Stomach (tissue), 9 donors: ENCODE results near the gene ROBO1. TPM values are rescaled to one million over a fixed set of nuclear protein-coding genes. Genes with fewer than 3 reads are reported as not detected.
A peak's percentile ranks its signal among the peaks of the same experiment; 100 is the strongest.

ENCODE experiments used
- DNase-seq, 2 donors: peaks; one replicate each; pipeline versions ENCODE4 v3.0.0 to v3.0.0-alpha.2; 2013 to 2019
- H3K27ac ChIP-seq, 5 donors: fragments of 200-600 bp in 4 of 5; sonication (generic) in 4 of 5; one replicate each; pipeline ENCODE4 v1.5.1; 2013 to 2019; ENCODE audit warnings: mild to moderate bottlenecking in 1 of 5, moderate library complexity in 1 of 5
- H3K27me3 ChIP-seq, 3 donors: fragments of 200-600 bp; sonication (generic); one replicate each; pipeline ENCODE4 v1.5.1; 2017 to 2019; ENCODE audit warnings: mixed run types in 1 of 3
- H3K36me3 ChIP-seq, 4 donors: fragments of 200-600 bp; sonication (generic); 1 replicate in 3 of 4; 2 replicates in 1 of 4; pipeline ENCODE4 v1.5.1; 2016 to 2019
- H3K4me1 ChIP-seq, 4 donors: fragments of 200-600 bp; sonication (generic); one replicate each; pipeline ENCODE4 v1.5.1; 2016 to 2019
- H3K4me3 ChIP-seq, 4 donors: fragments of 200-600 bp; sonication (generic) in 3 of 4; one replicate each; pipeline ENCODE4 v1.5.1; 2016 to 2019; ENCODE audit warnings: mild to moderate bottlenecking in 1 of 4
- H3K9me3 ChIP-seq, 4 donors: fragments of 200-600 bp; sonication (generic); one replicate each; pipeline ENCODE4 v1.5.1; 2016 to 2019
- CTCF ChIP-seq, 7 experiments: fragments of 450-650 bp in 4 of 7; fragments of 200-600 bp in 3 of 7; sonication (generic) in 3 of 7; IDR thresholded peaks; one replicate each; pipeline ENCODE4 v1.5.1; 2016 to 2019; ENCODE audit warnings: antibody characterized with exemption in 7 of 7, control low read depth in 2 of 7, mild to moderate bottlenecking in 1 of 7
- EP300 ChIP-seq: sonication (generic); formaldehyde crosslinking; IDR thresholded peaks from one replicate; pipeline ENCODE4 v1.6.1; 2017; ENCODE audit warnings: antibody characterized with exemption
- POLR2A ChIP-seq, 4 donors: fragments of 450-650 bp; IDR thresholded peaks; one replicate each; pipeline ENCODE4 v1.6.1; 2016; ENCODE audit warnings: antibody characterized with exemption in 4 of 4, control low read depth in 2 of 4, mild to moderate bottlenecking in 1 of 4, moderate library complexity in 1 of 4
- POLR2AphosphoS5 ChIP-seq, 3 donors: sonication (generic); formaldehyde crosslinking; IDR thresholded peaks; one replicate each; pipeline ENCODE4 v1.6.1; 2016; ENCODE audit warnings: antibody characterized with exemption in 3 of 3
- WGBS, 5 donors: extraction: QIAGEN DNeasy Blood & Tissue Kit in 3 of 5; methylation state at CpG; one replicate each; pipeline versions ENCODE4 v1.1.5 to v1.1.7; 2013 to 2018; 5-methylcytosine and 5-hydroxymethylcytosine counted together
- intact Hi-C: fragments of 100-400 bp; cut with DNase I; formaldehyde crosslinking; loops from one replicate; pipeline ENCODE4 v1.15.1; 2023; ENCODE audit warnings: low total_unique reads
- polyA plus RNA-seq, 3 donors: library from polyadenylated mRNA; stranded (reverse); fragments of 200-250 nt; gene quantifications; one replicate each; pipeline ENCODE4 v1.2.3, GENCODE V29; 2013
- total RNA-seq, 5 donors: library from RNA; depleted of rRNA; stranded (reverse); fragments of >200 nt; gene quantifications; one replicate each; pipeline versions ENCODE4 v1.1.0 to v1.2.3, GENCODE V29; 2014 to 2016
- donor health status: healthy with polysubstance abuse.
- donor health status: Bipolar disorder and iron deficiency.
- donor health status: healthy.

Gene ROBO1
- total and polyA plus RNA-seq, 8 donors, result 2.0 to 174 (median 4.5) TPM

GRCh38 chr3:78895528-78895927, 872.3 kb downstream of the ROBO1 start:
- no peaks in the 10 kb centered on the region for H3K36me3 ChIP-seq
- H3K27ac ChIP-seq, result no peak overlapping the region
- no peaks in the 10 kb centered on the region for H3K9me3 ChIP-seq
- H3K4me1 ChIP-seq, result no peaks in the 10 kb centered on the region
- DNase-seq, result peak in 1 of 2 donors; percentile 13
- intact Hi-C loops, result no loop called here
- no peak for TF ChIP-seq POLR2A (IDR thresholded peaks at IDR 0.05)
- no peak for TF ChIP-seq POLR2AphosphoS5 (IDR thresholded peaks at IDR 0.05)
- no peak for TF ChIP-seq EP300
- TF ChIP-seq CTCF (IDR thresholded peaks at IDR 0.05), result no peak
- H3K4me3 ChIP-seq, result no peak overlapping the region
- no peaks in the 10 kb centered on the region for H3K27me3 ChIP-seq

DNA sequence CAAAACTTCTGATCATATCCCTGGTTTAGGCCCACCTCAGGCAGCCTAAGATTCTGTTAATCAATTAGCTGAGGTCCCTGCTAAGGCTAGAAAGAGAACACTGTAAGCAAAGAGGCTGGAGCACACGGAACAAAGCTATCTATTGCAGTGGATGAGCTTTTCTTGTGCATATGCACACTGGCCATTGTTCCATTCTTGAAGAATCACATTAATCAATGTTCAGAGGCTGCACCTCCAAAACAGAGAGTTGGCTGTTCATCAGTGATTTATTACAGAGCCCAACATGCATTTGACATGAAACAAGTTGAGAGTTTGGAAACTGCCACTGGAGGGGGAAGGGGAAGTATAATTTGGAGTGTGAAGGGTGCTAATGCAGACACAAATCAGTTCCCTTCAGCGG, 873.0 kb downstream of the ROBO1 start:
- Histone ChIP-seq H3K4me1 (no peaks in the 10 kb centered on the region), H3K27ac (no peak overlapping the region), H3K4me3 (no peak overlapping the region), H3K36me3 (no peaks in the 10 kb centered on the region), H3K27me3 (no peaks in the 10 kb centered on the region), H3K9me3 (no peaks in the 10 kb centered on the region)
- no peak for DNase-seq
- TF ChIP-seq EP300, result no peak
- no peak for TF ChIP-seq POLR2A (IDR thresholded peaks at IDR 0.05)
- TF ChIP-seq CTCF (IDR thresholded peaks at IDR 0.05), result no peak
- no peak for TF ChIP-seq POLR2AphosphoS5 (IDR thresholded peaks at IDR 0.05)
- intact Hi-C loops, result no loop called here
- 63 to 87% (median 81%) methylated on average over 2 of the region's 2 CpGs for WGBS, 5 donors

DNA sequence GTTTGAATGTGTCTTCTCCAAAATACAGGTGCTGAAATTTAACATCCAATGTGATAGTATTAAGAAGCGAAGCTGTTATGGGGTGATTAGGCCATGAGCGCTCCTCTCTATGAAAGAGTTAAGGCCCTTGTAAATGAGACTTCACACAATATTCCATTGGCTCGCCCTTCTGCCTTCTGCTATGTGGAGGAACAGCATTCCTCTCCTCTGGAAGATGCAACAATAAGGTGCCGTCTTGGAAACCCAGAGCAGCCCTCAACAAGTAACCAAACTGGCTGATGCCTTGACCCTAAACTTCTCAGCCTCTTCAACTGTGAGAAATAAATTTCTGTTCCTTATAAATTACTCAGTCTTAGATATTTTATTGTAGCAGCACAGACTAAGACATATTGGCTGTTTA, 874.6 kb downstream of the ROBO1 start:
- Histone ChIP-seq H3K27me3 (no peaks in the 10 kb centered on the region), H3K27ac (no peak overlapping the region), H3K4me1 (peaks cover 0 to 6% (median 0%) of the 10 kb centered on the region in 4 donors), H3K36me3 (no peaks in the 10 kb centered on the region), H3K9me3 (no peaks in the 10 kb centered on the region), H3K4me3 (no peak overlapping the region)
- TF ChIP-seq CTCF (IDR thresholded peaks at IDR 0.05), result no peak
- TF ChIP-seq POLR2AphosphoS5 (IDR thresholded peaks at IDR 0.05), result no peak
- TF ChIP-seq EP300, result no peak
- TF ChIP-seq POLR2A (IDR thresholded peaks at IDR 0.05), result no peak
- DNase-seq, result no peak
- 90 to 96% (median 95%) methylated on average over 4 of the region's 4 CpGs for WGBS, 5 donors
- intact Hi-C loops, result no loop called here

GRCh38 chr3:78889348-78889747, 878.5 kb downstream of the ROBO1 start:
- Histone ChIP-seq H3K36me3 (no peaks in the 10 kb centered on the region), H3K4me1 (peaks cover 0 to 16% (median 3%) of the 10 kb centered on the region in 4 donors), H3K4me3 (no peak overlapping the region), H3K9me3 (no peaks in the 10 kb centered on the region), H3K27ac (no peak overlapping the region), H3K27me3 (no peaks in the 10 kb centered on the region)
- intact Hi-C loops, result no loop called here
- no peak for DNase-seq
- TF ChIP-seq POLR2AphosphoS5 (IDR thresholded peaks at IDR 0.05), result no peak
- no peak for TF ChIP-seq POLR2A (IDR thresholded peaks at IDR 0.05)
- no peak for TF ChIP-seq EP300
- WGBS, 5 donors, result 75 to 82% (median 78%) methylated on average over 4 of the region's 4 CpGs

- intact Hi-C loops, result no loop called here
- Histone ChIP-seq H3K4me1 (peaks cover 0 to 16% (median 3%) of the 10 kb centered on the region in 4 donors), H3K27me3 (no peaks in the 10 kb centered on the region), H3K9me3 (no peaks in the 10 kb centered on the region), H3K27ac (no peak overlapping the region), H3K4me3 (no peak overlapping the region), H3K36me3 (no peaks in the 10 kb centered on the region)
- DNase-seq, result no peak
- TF ChIP-seq POLR2A (IDR thresholded peaks at IDR 0.05) (no peak), CTCF (IDR thresholded peaks at IDR 0.05) (no peak), POLR2AphosphoS5 (IDR thresholded peaks at IDR 0.05) (no peak), EP300 (no peak)
These were observed 879.2 kb downstream of the ROBO1 start for GRCh38 chr3:78888635-78889034.
